K562 (cell line): ENCODE data around the gene C11orf86. TPM values are rescaled to one million over a fixed set of nuclear protein-coding genes. Genes with fewer than 3 reads are reported as not detected.

Source experiments
- ATAC-seq: fragments of 200-7000 bp; cut with Tn5 transposase; 3 replicates; pipeline ENCODE4 v1.9.1; 2020; ENCODE audit warnings: moderate library complexity
- BruUV-seq: library from RNA; stranded (reverse); fragments of 400-500 nt; replicated peaks from 2 replicates; lab custom pipeline; 2021; lab: Mats Ljungman, UMichigan
- CTCF ChIA-PET: fragments of 300-600 bp; formaldehyde crosslinking; extraction: SDS; loops from one replicate; lab custom pipeline; 2021; ENCODE audit warnings: low intra/inter-chr PET ratio; lab: Yijun Ruan, JAX
- POLR2A ChIA-PET: fragments of 300-600, 350-650 bp; sonication (Branson Sonifier 250); formaldehyde crosslinking; extraction: SDS; loops from one replicate; lab custom pipeline; 2021; ENCODE audit warnings: antibody characterized with exemption, inconsistent platforms; lab: Yijun Ruan, JAX
- DNase-seq, 4 experiments: peaks; one replicate each; pipeline versions ENCODE4 v3.0.0 to v3.0.0-alpha.2; 2011 to 2018; ENCODE audit warnings: low spot score in 3 of 4, mixed read lengths in 3 of 4; ENCODE audit errors: extremely low read depth in 1 of 4
- FAIRE-seq: peaks from 2 replicates; lab custom pipeline; 2011; peaks lifted over from hg19 to GRCh38; lab: Jason Lieb, UNC
- H2AFZ ChIP-seq: 2 replicates; pipeline ENCODE4 v1.6.0; 2011; ENCODE audit warnings: low read depth, low read length, control low read depth, inconsistent platforms
- H3K27ac ChIP-seq: fragments of 200-600 bp; 3 replicates; pipeline ENCODE4 v1.8.0; 2011; ENCODE audit warnings: low read depth, mild to moderate bottlenecking, control low read depth, inconsistent platforms, low read length, moderate library complexity, mixed read lengths; ENCODE audit errors: extremely low read depth
- H3K27me3 ChIP-seq, 2 experiments: fragments of 300-600 bp in 1 of 2; 2 replicates in 1 of 2; 3 replicates in 1 of 2; pipeline versions ENCODE4 v1.6.0 to v1.8.0; 2011; ENCODE audit warnings: inconsistent platforms in 2 of 2, low read length in 2 of 2, mild to moderate bottlenecking in 1 of 2, mixed read lengths in 1 of 2, moderate library complexity in 1 of 2; ENCODE audit not compliant: control insufficient read depth in 2 of 2, insufficient read depth in 2 of 2
- H3K36me3 ChIP-seq: fragments of 300-600 bp; 3 replicates; pipeline ENCODE4 v1.8.0; 2011; ENCODE audit warnings: mild to moderate bottlenecking, low read length, inconsistent platforms; ENCODE audit not compliant: control insufficient read depth, insufficient read depth
- H3K4me1 ChIP-seq, 2 experiments: fragments of 200-600 bp in 1 of 2; replicated peaks in 1 of 2; 2 replicates in 1 of 2; 3 replicates in 1 of 2; pipeline versions ENCODE4 v1.5.1 to v1.8.0; 2011; ENCODE audit warnings: inconsistent platforms in 2 of 2, low read length in 2 of 2, mild to moderate bottlenecking in 1 of 2, mixed read lengths in 1 of 2, moderate library complexity in 1 of 2; ENCODE audit not compliant: control insufficient read depth in 2 of 2, insufficient read depth in 2 of 2
- H3K4me2 ChIP-seq: 2 replicates; pipeline ENCODE4 v1.6.1; 2011; ENCODE audit warnings: low read length, control low read depth, inconsistent platforms, mixed read lengths; ENCODE audit not compliant: insufficient read depth
- H3K4me3 ChIP-seq: fragments of 200-600 bp; sonication (generic), shearing (Covaris generic); 2 replicates; pipeline ENCODE4 v1.5.1; 2016; ENCODE audit warnings: control low read depth, inconsistent platforms
- H3K79me2 ChIP-seq: fragments of 200-600 bp; 3 replicates; pipeline ENCODE4 v1.8.0; 2011; ENCODE audit warnings: low read length, inconsistent platforms; ENCODE audit not compliant: control insufficient read depth, insufficient read depth
- H3K9ac ChIP-seq, 2 experiments: 2 replicates each; pipeline versions ENCODE4 v1.6.0 to v1.6.1; 2011; ENCODE audit warnings: low read depth in 2 of 2, low read length in 2 of 2, control low read depth in 1 of 2, inconsistent platforms in 1 of 2, mild to moderate bottlenecking in 1 of 2, mixed read lengths in 1 of 2; ENCODE audit not compliant: insufficient read depth in 1 of 2
- H3K9me1 ChIP-seq: one replicate; pipeline ENCODE4 v1.6.0; 2011; ENCODE audit warnings: inconsistent platforms, mild to moderate bottlenecking, low read length, moderate library complexity; ENCODE audit not compliant: control insufficient read depth, insufficient read depth
- H3K9me3 ChIP-seq: replicated peaks from 2 replicates; pipeline ENCODE4 v1.5.1; 2011; ENCODE audit warnings: low read depth, low read length, inconsistent platforms; ENCODE audit not compliant: control insufficient read depth, insufficient read depth
- H4K20me1 ChIP-seq: replicated peaks from 2 replicates; pipeline ENCODE4 v1.6.1; 2011; ENCODE audit warnings: low read length, inconsistent platforms, mixed read lengths; ENCODE audit not compliant: control insufficient read depth, insufficient read depth
- DMBX1 ChIP-seq: fragments of 250-450 bp; sonication (Bioruptor Pico); IDR thresholded peaks from 2 replicates; pipeline ENCODE4 v1.8.0; 2022; ENCODE audit warnings: inconsistent platforms, mild to moderate bottlenecking, moderate library complexity, borderline replicate concordance
- NBN ChIP-seq: fragments of 450-650 bp; IDR thresholded peaks from 2 replicates; pipeline ENCODE4 v1.6.1; 2016; ENCODE audit warnings: low read depth, mild to moderate bottlenecking
- NR2C1 ChIP-seq, 2 experiments: fragments of 450-650 bp; IDR thresholded peaks; 2 replicates each; pipeline ENCODE4 v1.6.1; 2017; ENCODE audit warnings: mild to moderate bottlenecking in 2 of 2, antibody characterized with exemption in 1 of 2, inconsistent platforms in 1 of 2, missing compliant biosample characterization in 1 of 2, missing genetic modification characterization in 1 of 2
- POLR2B ChIP-seq: fragments of 450-650 bp; IDR thresholded peaks from 2 replicates; pipeline ENCODE4 v1.6.1; 2018; ENCODE audit warnings: low read depth; ENCODE audit not compliant: partially characterized antibody
- RHOXF2B ChIP-seq: fragments of 250-450 bp; sonication (Bioruptor Pico); conservative IDR thresholded peaks from 2 replicates; pipeline ENCODE4 v1.5.1; 2021
- SMARCB1 ChIP-seq: IDR thresholded peaks from 2 replicates; pipeline ENCODE4 v1.6.1; 2011; ENCODE audit warnings: improper control_type of control experiment, low read depth; ENCODE audit not compliant: insufficient read length
- TBL1XR1 ChIP-seq, 2 experiments: IDR thresholded peaks; 2 replicates each; pipeline ENCODE4 v1.6.1; 2012; ENCODE audit warnings: improper control_type of control experiment in 2 of 2, low read length in 2 of 2, mild to moderate bottlenecking in 1 of 2
- ZNF584 ChIP-seq: fragments of 200-800 bp; sonication (Bioruptor generic); IDR thresholded peaks from 2 replicates; pipeline ENCODE4 v1.6.1; 2016; ENCODE audit warnings: low read depth, mild to moderate bottlenecking, missing genetic modification characterization, missing compliant biosample characterization
- ZNF717 ChIP-seq: fragments of 250-450 bp; sonication (Bioruptor Pico); IDR thresholded peaks from 2 replicates; pipeline ENCODE4 v1.5.0; 2021
- WGBS: fragments of 100-300 bp; shearing (Covaris generic); methylation state at CpG from one replicate; pipeline ENCODE4 v1.1.6; 2016; ENCODE audit warnings: low coverage, mixed read lengths; ENCODE audit not compliant: insufficient coverage; ENCODE audit errors: missing lambda C conversion rate; 5-methylcytosine and 5-hydroxymethylcytosine counted together
- in situ Hi-C: fragments of 300-500 bp; cut with MboI; formaldehyde crosslinking; loops from 4 replicates; pipeline ENCODE4 v1.15.0; 2018; ENCODE audit warnings: inconsistent platforms, mixed read lengths
- intact Hi-C: fragments of 100-400 bp; cut with micrococcal nuclease; formaldehyde crosslinking; loops from 2 replicates; pipeline ENCODE4 v1.14.2; 2022
- polyA plus RNA-seq, 8 experiments: library from polyadenylated mRNA; depleted of rRNA in 4 of 8; stranded (reverse) in 5 of 8; unstranded in 3 of 8; fragments of >200 nt; fragmentation: Nextera tagmentation in 2 of 8; fragmentation: Illumina TruSeq in 1 of 8; extraction: Ambion mirVana in 2 of 8; extraction: Trizol in 1 of 8; gene quantifications; 2 replicates each; pipeline versions ENCODE4 v1.2.1 to v1.2.3, GENCODE V29; 2011 to 2014; ENCODE audit warnings: inconsistent platforms in 1 of 8, missing spikeins in 1 of 8
- total RNA-seq, 7 experiments: library from RNA; depleted of rRNA in 6 of 7; stranded (reverse); fragments of >200 nt in 6 of 7; fragmentation: Illumina TruSeq in 2 of 7; extraction: Trizol in 2 of 7; gene quantifications; 2 replicates each; pipeline versions ENCODE4 v1.2.1 to v1.2.3, GENCODE V29; 2011 to 2021; ENCODE audit warnings: low replicate concordance in 1 of 7
- TF ChIP-seq, protein P1 (sequence below): fragments of 250-450 bp; sonication (Bioruptor Pico); IDR thresholded peaks from 2 replicates; pipeline ENCODE4 v1.8.0; 2022; ENCODE audit warnings: moderate library complexity, mild to moderate bottlenecking, inconsistent platforms
- TF ChIP-seq, protein P2 (sequence below): fragments of 250-450 bp; sonication (Bioruptor Pico); IDR thresholded peaks from 2 replicates; pipeline ENCODE4 v1.4.0; 2020; ENCODE audit warnings: mild to moderate bottlenecking, moderate library complexity

Gene C11orf86
- total and polyA plus RNA-seq, 9 of the 15 experiments (the other 6 are each of a cell fraction or from before 2014, with no cell fraction given) = not detected

GRCh38 chr11:67007126-67007525, 32.0 kb downstream of the C11orf86 start:
- H3K9ac ChIP-seq = no peak overlapping the region
- no peaks in the 10 kb centered on the region for H3K36me3 ChIP-seq
- H2AFZ ChIP-seq = peak overlapping the region; percentile 97
- intact Hi-C loops (no loop called here), in situ Hi-C loops (no loop called here)
- no peaks in the 10 kb centered on the region for H3K79me2 ChIP-seq
- no peaks in the 10 kb centered on the region for H3K9me1 ChIP-seq
- ChIA-PET POLR2A (interaction anchor here (0.8 to 2.0 kb wide), 2 partner anchors 10 to 164 kb away, joined by 3 to 6 read pairs; partner anchors contain the start of gene RCE1), CTCF (no interaction called here)
- no peak for TF ChIP-seq RHOXF2B
- no peak for TF ChIP-seq ZNF717
- WGBS = 89% methylated on average over 7 of the region's 7 CpGs
- peaks cover 8 to 14% of the 10 kb centered on the region in 2 experiments; a peak in 3 of 5 replicates for H3K4me1 ChIP-seq
- no peak overlapping the region for H3K4me2 ChIP-seq
- BruUV-seq = TSS peak; percentile 49
- H3K27ac ChIP-seq = no peak overlapping the region
- H3K27me3 ChIP-seq = peaks cover 0 to 5% of the 10 kb centered on the region in 2 experiments; a peak in 1 of 5 replicates
- no peak for ATAC-seq
- H4K20me1 ChIP-seq = no peaks in the 10 kb centered on the region
- DNase-seq = no peak
- no peak for FAIRE-seq
- no peak overlapping the region for H3K4me3 ChIP-seq
- H3K9me3 ChIP-seq = peaks cover 5% of the 10 kb centered on the region; the same call in 1 of the 2 replicates

DNA sequence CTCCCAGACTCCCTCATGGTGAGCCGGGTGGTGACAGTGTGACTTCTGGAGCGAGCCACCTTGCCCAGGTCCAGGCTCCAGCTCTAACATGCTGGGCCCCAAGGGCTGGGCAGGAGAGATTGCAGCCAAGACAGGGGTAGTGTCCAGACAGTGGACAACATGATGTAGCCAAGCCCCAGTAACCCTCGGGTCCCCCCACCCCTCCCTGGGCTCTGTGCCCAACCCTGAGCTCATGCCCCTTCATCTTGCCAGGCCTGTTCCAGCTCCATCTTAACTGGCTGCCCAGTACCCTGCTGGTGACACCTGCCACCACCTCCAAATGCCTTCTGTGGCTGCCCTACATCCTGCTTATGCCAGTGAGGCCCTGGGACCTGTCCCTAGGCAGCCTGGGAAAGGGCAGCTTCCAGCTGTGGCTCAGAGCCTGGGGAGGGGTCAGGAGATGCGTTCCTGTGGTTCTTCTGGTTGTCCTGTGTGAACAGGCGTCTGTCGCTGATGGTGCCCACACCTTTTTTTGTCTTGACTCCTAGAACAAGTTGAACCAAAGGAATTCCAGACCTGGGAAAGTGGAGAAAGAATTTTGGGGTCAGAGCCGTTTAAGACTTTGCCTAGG, 35.3 kb downstream of the C11orf86 start:
- H3K27me3 ChIP-seq = peaks cover 0 to 5% of the 10 kb centered on the region in 2 experiments; a peak in 1 of 5 replicates
- ChIA-PET CTCF (no interaction called here), POLR2A (interaction anchor here (1.2 kb wide), 1 partner anchor 14 kb away, joined by 3 read pairs; no protein-coding TSS in a partner anchor)
- no peak overlapping the region for H3K27ac ChIP-seq
- peaks cover 8 to 18% of the 10 kb centered on the region in 2 experiments; a peak in 3 of 5 replicates for H3K4me1 ChIP-seq
- intact Hi-C loops = no loop called here
- DNase-seq (no peak), ATAC-seq (no peak), FAIRE-seq (no peak)
- no peaks in the 10 kb centered on the region for H3K9me1 ChIP-seq
- H3K4me2 ChIP-seq = no peak overlapping the region
- no peaks in the 10 kb centered on the region for H3K79me2 ChIP-seq
- H4K20me1 ChIP-seq = no peaks in the 10 kb centered on the region
- no peak overlapping the region for H3K4me3 ChIP-seq
- H2AFZ ChIP-seq = no peak overlapping the region
- in situ Hi-C loops = no loop called here
- peaks cover 5% of the 10 kb centered on the region; the same call in 1 of the 2 replicates for H3K9me3 ChIP-seq
- peak overlapping the region in 1 of 2 experiments; percentile 68; a peak in 1 of 4 replicates for H3K9ac ChIP-seq
- no peaks in the 10 kb centered on the region for H3K36me3 ChIP-seq
- 22% methylated on average over 6 of the region's 7 CpGs for WGBS
- BruUV-seq = no TSS peak
- TF ChIP-seq, protein P1, sequence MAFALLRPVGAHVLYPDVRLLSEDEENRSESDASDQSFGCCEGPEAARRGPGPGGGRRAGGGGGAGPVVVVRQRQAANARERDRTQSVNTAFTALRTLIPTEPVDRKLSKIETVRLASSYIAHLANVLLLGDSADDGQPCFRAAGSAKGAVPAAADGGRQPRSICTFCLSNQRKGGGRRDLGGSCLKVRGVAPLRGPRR (CRISPR knock-in tag) = no peak
- TF ChIP-seq, protein P2, sequence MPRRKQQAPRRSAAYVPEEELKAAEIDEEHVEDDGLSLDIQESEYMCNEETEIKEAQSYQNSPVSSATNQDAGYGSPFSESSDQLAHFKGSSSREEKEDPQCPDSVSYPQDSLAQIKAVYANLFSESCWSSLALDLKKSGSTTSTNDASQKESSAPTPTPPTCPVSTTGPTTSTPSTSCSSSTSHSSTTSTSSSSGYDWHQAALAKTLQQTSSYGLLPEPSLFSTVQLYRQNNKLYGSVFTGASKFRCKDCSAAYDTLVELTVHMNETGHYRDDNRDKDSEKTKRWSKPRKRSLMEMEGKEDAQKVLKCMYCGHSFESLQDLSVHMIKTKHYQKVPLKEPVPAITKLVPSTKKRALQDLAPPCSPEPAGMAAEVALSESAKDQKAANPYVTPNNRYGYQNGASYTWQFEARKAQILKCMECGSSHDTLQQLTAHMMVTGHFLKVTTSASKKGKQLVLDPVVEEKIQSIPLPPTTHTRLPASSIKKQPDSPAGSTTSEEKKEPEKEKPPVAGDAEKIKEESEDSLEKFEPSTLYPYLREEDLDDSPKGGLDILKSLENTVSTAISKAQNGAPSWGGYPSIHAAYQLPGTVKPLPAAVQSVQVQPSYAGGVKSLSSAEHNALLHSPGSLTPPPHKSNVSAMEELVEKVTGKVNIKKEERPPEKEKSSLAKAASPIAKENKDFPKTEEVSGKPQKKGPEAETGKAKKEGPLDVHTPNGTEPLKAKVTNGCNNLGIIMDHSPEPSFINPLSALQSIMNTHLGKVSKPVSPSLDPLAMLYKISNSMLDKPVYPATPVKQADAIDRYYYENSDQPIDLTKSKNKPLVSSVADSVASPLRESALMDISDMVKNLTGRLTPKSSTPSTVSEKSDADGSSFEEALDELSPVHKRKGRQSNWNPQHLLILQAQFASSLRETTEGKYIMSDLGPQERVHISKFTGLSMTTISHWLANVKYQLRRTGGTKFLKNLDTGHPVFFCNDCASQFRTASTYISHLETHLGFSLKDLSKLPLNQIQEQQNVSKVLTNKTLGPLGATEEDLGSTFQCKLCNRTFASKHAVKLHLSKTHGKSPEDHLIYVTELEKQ (CRISPR knock-in tag) = no peak
- TF ChIP-seq TBL1XR1 (IDR thresholded peaks at IDR 0.05; ENCODE audit: low read length in 2 of 2) = no peak
- TF ChIP-seq DMBX1 (CRISPR knock-in tag) = no peak
- no peak for TF ChIP-seq NR2C1 (IDR thresholded peaks at IDR 0.05)
- no peak for TF ChIP-seq NR2C1 (tag; IDR thresholded peaks at IDR 0.05)
- no peak for TF ChIP-seq POLR2B
- no peak for TF ChIP-seq NBN
- TF ChIP-seq ZNF584 (CRISPR knock-in tag) = no peak
- no peak for TF ChIP-seq SMARCB1
